DOHH2 (cell line): ENCODE results near the gene PLXNC1.

Experiments used
- H3F3A ChIP-seq: fragments of 200-600 bp; sonication (generic), shearing (Covaris generic); 2 replicates; pipeline ENCODE4 v1.6.0; 2016; ENCODE audit warnings: antibody characterized with exemption, mild to moderate bottlenecking; ENCODE audit not compliant: control insufficient read depth, insufficient read depth
- H3K27ac ChIP-seq: fragments of 200-600 bp; sonication (generic); 2 replicates; pipeline ENCODE4 v1.5.1; 2014; ENCODE audit warnings: low read depth, mild to moderate bottlenecking, low read length, moderate library complexity
- H3K27me3 ChIP-seq: fragments of 200-600 bp; sonication (generic); 2 replicates; pipeline ENCODE4 v1.6.1; 2014; ENCODE audit warnings: mild to moderate bottlenecking, low read length, mixed read lengths; ENCODE audit not compliant: control insufficient read depth
- H3K36me3 ChIP-seq: fragments of 200-600 bp; sonication (generic); 2 replicates; pipeline ENCODE4 v1.6.1; 2014; ENCODE audit warnings: mild to moderate bottlenecking, low read length, moderate library complexity, mixed read lengths; ENCODE audit not compliant: control insufficient read depth
- H3K4me1 ChIP-seq: fragments of 200-600 bp; sonication (generic); 2 replicates; pipeline ENCODE4 v1.6.1; 2014; ENCODE audit warnings: mild to moderate bottlenecking, low read length, mixed read lengths; ENCODE audit not compliant: control insufficient read depth
- H3K4me2 ChIP-seq: fragments of 200-600 bp; sonication (generic); 2 replicates; pipeline ENCODE4 v1.6.0; 2014; ENCODE audit warnings: mild to moderate bottlenecking, low read length, moderate library complexity
- H3K4me3 ChIP-seq: fragments of 200-600 bp; sonication (generic); 2 replicates; pipeline ENCODE4 v1.5.1; 2014; ENCODE audit warnings: mild to moderate bottlenecking, low read length, mixed read lengths
- H3K79me2 ChIP-seq: fragments of 200-600 bp; sonication (generic); 2 replicates; pipeline ENCODE4 v1.6.1; 2014; ENCODE audit warnings: mild to moderate bottlenecking, low read length, mixed read lengths; ENCODE audit not compliant: control insufficient read depth
- H3K9me2 ChIP-seq: fragments of 200-600 bp; sonication (generic); replicated peaks from 2 replicates; pipeline ENCODE4 v1.6.1; 2014; ENCODE audit warnings: mild to moderate bottlenecking, low read length, mixed read lengths; ENCODE audit not compliant: control insufficient read depth
- H3K9me3 ChIP-seq: fragments of 200-600 bp; sonication (generic); 2 replicates; pipeline ENCODE4 v1.6.1; 2014; ENCODE audit warnings: antibody characterized with exemption, low read length, mixed read lengths; ENCODE audit not compliant: control insufficient read depth, insufficient read depth
- H4K20me1 ChIP-seq: fragments of 200-600 bp; sonication (generic); 2 replicates; pipeline ENCODE4 v1.6.0; 2014; ENCODE audit warnings: low read depth, mild to moderate bottlenecking, antibody characterized with exemption, low read length, moderate library complexity; ENCODE audit not compliant: control insufficient read depth, insufficient read depth
- CTCF ChIP-seq: fragments of 200-600 bp; sonication (generic); IDR thresholded peaks from one replicate; pipeline ENCODE4 v1.5.1; 2014; ENCODE audit warnings: antibody characterized with exemption, mild to moderate bottlenecking, low read depth, low read length; ENCODE audit not compliant: poor library complexity, severe bottlenecking
- EZH2phosphoT487 ChIP-seq: fragments of 200-600 bp; sonication (generic); IDR thresholded peaks from 2 replicates; pipeline ENCODE4 v1.6.1; 2017; ENCODE audit warnings: borderline replicate concordance, mild to moderate bottlenecking, antibody characterized with exemption, low read length, moderate library complexity, mixed read lengths

PLXNC1 gene

GRCh38 chr12:94116191-94116590 is 32.2 kb upstream of the PLXNC1 start:
- no peaks in the 10 kb centered on the region for H3K79me2 ChIP-seq
- no peaks in the 10 kb centered on the region for H3K36me3 ChIP-seq
- no peak for TF ChIP-seq CTCF
- TF ChIP-seq EZH2phosphoT487, result no peak
- no peak overlapping the region for H3K4me2 ChIP-seq
- H4K20me1 ChIP-seq, result no peaks in the 10 kb centered on the region
- H3K27ac ChIP-seq, result no peak overlapping the region
- H3F3A ChIP-seq, result no peaks in the 10 kb centered on the region
- no peaks in the 10 kb centered on the region for H3K9me2 ChIP-seq
- H3K4me1 ChIP-seq, result no peaks in the 10 kb centered on the region
- H3K27me3 ChIP-seq, result peaks cover 4% of the 10 kb centered on the region
- no peak overlapping the region for H3K4me3 ChIP-seq
- H3K9me3 ChIP-seq, result no peaks in the 10 kb centered on the region

GRCh38 chr12:94121886-94122285 is 26.5 kb upstream of the PLXNC1 start:
- H3K79me2 ChIP-seq, result no peaks in the 10 kb centered on the region
- H3K9me2 ChIP-seq, result no peaks in the 10 kb centered on the region
- TF ChIP-seq CTCF (no peak), EZH2phosphoT487 (no peak)
- no peak overlapping the region for H3K4me3 ChIP-seq
- no peaks in the 10 kb centered on the region for H3K9me3 ChIP-seq
- no peaks in the 10 kb centered on the region for H3K4me1 ChIP-seq
- H3F3A ChIP-seq, result no peaks in the 10 kb centered on the region
- H4K20me1 ChIP-seq, result no peaks in the 10 kb centered on the region
- H3K4me2 ChIP-seq, result no peak overlapping the region
- H3K36me3 ChIP-seq, result no peaks in the 10 kb centered on the region
- H3K27me3 ChIP-seq, result peaks cover 13% of the 10 kb centered on the region
- H3K27ac ChIP-seq, result no peak overlapping the region

GRCh38 chr12:94122591-94122990 is 25.8 kb upstream of the PLXNC1 start:
- H3K27me3 ChIP-seq, result peaks cover 13% of the 10 kb centered on the region
- no peaks in the 10 kb centered on the region for H3K4me1 ChIP-seq
- no peaks in the 10 kb centered on the region for H3K79me2 ChIP-seq
- no peaks in the 10 kb centered on the region for H3K9me2 ChIP-seq
- no peak overlapping the region for H3K4me2 ChIP-seq
- H3K4me3 ChIP-seq, result no peak overlapping the region
- H3K36me3 ChIP-seq, result no peaks in the 10 kb centered on the region
- no peak overlapping the region for H3K27ac ChIP-seq
- H4K20me1 ChIP-seq, result no peaks in the 10 kb centered on the region
- TF ChIP-seq CTCF, result no peak
- no peak for TF ChIP-seq EZH2phosphoT487
- H3K9me3 ChIP-seq, result no peaks in the 10 kb centered on the region
- no peaks in the 10 kb centered on the region for H3F3A ChIP-seq

DNA sequence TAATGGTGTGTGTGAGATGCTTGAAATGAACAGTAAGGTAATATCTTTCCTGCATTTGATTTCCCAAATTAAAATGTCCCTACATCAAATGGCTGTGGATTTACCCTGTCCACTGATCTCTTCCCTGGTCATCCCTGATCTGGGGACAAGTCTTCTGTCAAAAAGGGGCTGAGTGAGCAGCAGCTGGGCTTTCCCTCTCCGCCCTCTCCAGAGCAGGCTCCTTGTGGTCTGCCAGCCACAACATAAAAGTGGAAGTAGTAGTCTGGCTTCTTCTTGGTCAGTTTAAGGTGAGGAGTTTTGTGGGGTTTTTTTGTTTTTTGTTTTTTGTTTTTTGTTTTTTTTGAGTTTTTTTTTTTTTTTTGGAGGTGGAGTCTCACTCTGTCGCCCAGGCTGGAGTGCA is 25.2 kb upstream of the PLXNC1 start:
- Histone ChIP-seq H3K79me2 (no peaks in the 10 kb centered on the region), H3K4me3 (no peak overlapping the region), H3K9me3 (no peaks in the 10 kb centered on the region), H3K27me3 (peaks cover 17% of the 10 kb centered on the region), H3K9me2 (no peaks in the 10 kb centered on the region), H3K4me2 (no peak overlapping the region), H3F3A (no peaks in the 10 kb centered on the region), H4K20me1 (no peaks in the 10 kb centered on the region), H3K4me1 (no peaks in the 10 kb centered on the region), H3K36me3 (no peaks in the 10 kb centered on the region), H3K27ac (no peak overlapping the region)
- TF ChIP-seq EZH2phosphoT487 (no peak), CTCF (no peak)
